NCI-H128 (cell line): ENCODE data around the gene KRTAP10-7.
"Not testable (repeated sequence)": the region's sequence is repeated elsewhere in the genome, so short reads cannot be mapped to it uniquely, and the experiment has no call there.

Experiments used
- DNase-seq: peaks from one replicate; lab custom pipeline; 2025; ENCODE audit not compliant: unreplicated experiment; lab: John Stamatoyannopoulos, UW

Gene KRTAP10-7, protein sequence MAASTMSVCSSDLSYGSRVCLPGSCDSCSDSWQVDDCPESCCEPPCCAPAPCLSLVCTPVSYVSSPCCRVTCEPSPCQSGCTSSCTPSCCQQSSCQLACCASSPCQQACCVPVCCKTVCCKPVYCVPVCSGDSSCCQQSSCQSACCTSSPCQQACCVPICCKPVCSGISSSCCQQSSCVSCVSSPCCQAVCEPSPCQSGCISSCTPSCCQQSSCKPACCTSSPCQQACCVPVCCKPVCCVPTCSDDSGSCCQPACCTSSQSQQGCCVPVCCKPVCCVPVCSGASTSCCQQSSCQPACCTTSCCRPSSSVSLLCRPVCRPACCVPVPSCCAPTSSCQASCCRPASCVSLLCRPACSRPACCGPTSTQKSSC

DNA sequence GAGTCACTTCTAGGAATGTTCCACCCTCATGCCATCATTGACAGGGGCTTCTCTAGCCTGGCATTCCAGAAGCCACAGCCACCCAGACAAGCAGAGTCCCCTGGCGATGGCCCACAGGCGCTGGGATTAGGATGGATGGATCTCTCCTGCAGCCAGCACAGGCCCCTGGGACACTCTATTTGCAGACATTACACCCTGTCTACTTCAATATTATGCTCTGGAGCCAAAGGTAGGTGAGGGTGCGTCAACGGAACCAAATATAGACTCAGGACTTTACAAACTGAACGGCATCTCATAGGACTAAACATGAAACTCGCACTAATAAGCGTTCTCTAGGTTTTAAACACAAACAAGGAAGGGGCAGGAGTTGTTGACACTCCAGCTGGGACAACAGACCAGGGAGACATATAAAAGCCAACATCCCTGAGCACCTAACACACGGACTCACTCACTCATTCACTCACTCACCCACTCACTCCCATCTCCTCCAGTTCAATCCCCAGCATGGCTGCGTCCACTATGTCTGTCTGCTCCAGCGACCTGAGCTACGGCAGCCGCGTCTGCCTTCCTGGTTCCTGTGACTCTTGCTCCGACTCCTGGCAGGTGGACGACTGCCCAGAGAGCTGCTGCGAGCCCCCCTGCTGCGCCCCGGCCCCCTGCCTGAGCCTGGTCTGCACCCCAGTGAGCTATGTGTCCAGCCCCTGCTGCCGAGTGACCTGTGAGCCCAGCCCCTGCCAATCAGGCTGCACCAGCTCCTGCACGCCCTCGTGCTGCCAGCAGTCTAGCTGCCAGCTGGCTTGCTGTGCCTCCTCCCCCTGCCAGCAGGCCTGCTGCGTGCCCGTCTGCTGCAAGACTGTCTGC, at the start of gene KRTAP10-7:
Gene KRTAP10-7 (plus strand): TSS at position 480 of the 861 bp plus-strand sequence. CDS start 25 bp downstream, at position 505.
- not testable (repeated sequence) for DNase-seq

DNA sequence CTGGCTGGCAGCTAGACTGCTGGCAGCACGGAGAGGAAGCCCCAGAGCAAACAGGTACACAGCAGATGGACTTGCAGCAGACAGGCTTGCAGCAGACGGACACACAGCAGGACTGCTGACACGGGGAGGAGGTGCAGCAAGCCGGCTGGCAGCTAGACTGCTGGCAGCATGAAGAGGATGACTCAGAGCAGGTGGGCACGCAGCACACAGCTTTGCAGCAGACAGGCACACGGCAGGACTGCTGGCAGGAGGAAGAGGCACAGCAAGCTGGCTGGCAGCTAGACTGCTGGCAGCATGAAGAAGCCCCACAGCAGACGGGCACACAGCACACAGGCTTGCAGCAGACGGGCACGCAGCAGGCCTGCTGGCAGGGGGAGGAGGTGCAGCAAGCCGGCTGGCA, 49.6 kb upstream of the KRTAP10-7 start:
- DNase-seq, result no peak

DNA sequence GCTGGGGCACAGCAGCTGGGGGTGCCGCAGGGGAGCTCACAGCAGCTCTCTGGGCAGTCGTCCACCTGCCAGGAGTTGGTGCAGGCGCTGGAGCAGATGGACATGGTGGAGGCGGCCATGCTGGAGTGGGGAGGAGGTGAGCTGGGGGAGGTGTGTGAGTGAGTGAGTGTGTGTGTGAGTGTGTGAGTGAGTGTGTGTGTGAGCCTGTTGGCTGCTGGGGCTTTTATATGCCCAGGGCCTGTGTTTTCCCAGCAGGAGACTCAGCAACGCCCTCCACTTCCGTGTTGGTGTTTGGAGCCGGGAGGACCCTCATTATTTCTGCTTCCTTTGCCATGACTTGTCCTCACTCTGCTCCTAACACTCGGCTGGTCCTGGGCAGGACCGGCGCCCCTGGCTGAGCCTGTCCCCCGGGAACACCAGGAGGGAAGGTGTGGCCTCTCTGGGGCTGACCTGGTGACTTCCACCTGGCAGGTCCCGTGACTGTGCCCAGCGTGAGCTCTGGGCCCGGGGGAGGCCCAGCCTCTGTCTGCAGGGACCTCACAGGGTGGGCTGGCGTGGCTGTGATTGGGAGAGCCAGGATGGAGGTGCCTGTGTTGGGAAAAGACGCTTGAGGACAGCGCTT, 48.9 kb upstream of the KRTAP10-7 start, which contains the start of gene KRTAP10-2:
Gene KRTAP10-2 (minus strand): TSS at position 166 of the 622 bp plus-strand sequence. CDS start 47 bp downstream, at position 119.
- DNase-seq, result no peak

DNA sequence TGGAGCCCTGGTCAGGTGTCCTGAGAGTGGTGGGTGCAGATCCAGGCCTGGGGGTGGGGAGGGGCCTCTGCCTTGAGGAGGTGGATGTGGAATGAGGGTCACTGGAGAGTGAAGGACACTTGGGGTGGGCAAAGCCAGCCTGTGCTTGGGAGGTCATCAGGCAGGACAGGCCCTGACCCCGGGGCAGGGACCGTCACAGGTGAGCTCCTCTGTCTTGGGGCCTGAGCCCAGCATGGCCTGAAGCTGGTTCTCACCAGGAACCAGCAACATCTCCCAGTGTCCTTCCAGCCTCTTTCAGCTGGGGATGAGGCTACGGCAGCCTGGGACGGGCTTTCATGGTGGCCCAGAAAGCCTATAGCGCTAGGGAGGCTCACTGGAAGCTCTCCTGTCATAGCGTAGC, 48.3 kb upstream of the KRTAP10-7 start:
- no peak for DNase-seq

DNA sequence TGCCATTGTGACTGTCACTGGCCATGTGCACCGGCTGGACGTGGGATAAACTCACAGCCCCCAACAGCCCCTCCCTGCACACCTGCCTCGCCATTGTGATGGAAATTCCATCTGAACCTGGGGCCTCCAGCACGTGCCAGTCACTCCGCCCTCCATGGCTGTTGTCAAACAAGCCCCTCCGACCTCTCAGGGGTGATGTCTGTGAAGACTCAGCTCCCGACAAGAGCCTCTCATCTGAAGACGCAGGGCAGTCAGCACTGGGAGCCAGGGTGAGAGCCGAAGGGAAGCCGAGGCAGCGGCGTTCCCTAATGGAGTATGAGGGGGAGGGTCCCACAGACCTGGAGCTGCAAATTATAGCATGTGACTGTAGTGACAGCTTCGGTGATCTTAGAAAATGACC, 47.7 kb upstream of the KRTAP10-7 start:
- no peak for DNase-seq

DNA sequence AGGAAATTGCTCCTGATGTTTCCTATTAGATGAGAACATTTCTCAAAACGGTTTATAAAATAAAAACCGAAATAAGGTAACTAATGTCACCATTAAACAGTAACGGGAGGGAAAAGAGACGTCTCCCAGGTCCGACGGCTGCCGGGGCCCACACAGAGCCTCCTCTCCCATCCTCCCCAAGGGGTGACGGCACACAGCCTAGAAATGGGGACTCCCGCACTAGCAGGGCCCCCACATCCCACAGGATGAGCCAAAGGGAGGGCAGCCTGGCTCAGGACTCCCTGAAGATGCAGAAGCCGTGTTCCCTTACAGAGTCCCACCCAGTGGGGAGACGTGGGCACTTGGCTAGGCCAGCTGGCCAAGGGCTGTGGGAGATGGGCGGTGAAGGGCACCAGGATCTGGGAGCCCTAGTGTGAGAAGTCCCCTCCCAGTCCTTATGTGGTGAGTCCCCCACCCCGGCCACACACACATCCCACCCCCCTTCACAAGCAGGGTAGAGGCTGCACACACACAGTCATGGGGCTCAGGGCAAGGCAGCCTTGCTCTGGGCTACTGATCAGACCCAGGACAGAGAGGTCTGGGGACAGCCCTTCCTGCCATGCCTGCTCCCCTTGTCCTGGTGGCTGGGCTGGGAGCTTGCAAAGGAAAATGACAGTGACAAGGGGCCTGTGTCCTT, 45.1 kb upstream of the KRTAP10-7 start:
- DNase-seq, result no peak

DNA sequence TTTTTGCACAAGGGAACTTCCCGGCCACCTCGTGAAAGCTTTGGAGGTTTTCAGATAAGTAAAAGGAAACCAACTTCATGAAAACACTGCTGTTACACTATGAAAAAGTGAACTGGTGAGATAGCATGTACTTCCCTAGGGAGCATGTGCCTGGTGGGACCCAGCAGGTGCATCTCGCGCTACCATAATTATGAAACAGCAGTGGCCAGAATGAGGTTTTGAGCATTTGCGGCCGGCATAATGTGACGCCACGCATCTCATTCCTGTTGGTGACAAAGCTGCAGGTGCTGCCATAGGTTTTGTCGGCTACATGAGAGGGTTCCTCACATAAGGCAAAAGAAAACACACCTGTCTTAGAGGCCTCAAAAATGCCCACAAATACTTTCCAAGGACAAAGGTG, 43.5 kb upstream of the KRTAP10-7 start:
- DNase-seq, result no peak

DNA sequence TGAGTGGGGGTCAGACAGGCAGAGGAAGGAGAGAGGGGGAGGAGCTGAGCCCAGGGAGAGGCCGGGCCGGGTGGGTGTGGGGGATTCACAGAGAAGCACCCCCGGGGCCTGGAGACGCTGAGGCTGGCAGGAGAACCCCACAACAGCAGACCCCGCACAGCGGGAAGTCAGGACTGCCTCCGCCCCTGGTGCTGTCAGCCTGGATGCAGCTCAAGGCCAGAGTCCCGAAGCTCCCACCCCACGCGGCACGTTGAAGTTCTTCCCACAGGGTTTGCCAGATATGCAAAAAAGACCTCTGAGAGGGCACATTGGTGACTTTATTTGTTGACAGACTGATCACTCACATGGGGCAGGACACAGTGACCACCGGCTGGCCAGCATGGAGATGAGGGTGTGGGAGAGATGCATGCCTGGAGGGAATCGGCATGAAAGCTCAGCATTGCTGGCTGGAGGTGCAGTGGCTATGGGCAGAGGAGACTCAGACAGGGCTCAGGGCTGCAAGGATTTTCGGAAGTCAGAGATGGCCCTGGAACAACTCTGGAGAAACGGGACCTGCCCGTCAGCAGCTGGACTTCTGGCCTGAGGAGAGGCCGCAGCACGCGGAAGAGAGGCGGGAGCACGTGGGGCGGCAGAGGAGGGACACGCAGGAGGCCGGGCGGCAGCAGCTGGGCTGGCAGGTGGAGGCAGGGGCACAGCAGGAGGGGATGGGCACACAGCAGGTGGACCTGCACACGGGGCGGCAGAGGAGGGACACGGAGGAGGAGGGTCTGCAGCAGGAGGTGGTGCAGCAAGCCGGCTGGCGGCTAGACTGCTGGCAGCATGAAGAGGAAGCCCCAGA, 42.7 kb upstream of the KRTAP10-7 start:
- no peak for DNase-seq

DNA sequence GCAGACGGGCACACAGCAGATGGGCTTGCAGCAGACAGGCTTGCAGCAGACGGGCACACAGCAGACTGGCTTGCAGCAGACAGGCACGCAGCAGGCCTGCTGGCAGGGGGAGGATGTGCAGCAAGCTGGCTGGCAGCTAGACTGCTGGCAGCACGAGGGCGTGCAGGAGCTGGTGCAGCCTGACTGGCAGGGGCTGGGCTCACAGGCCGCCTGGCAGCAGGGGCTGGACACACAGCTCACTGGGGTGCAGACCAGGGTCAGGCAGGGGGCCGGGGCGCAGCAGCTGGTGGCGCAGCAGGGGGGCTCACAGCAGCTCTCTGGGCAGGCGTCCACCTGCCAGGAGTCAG, 42.1 kb upstream of the KRTAP10-7 start:
- DNase-seq, result not testable (repeated sequence)

DNA sequence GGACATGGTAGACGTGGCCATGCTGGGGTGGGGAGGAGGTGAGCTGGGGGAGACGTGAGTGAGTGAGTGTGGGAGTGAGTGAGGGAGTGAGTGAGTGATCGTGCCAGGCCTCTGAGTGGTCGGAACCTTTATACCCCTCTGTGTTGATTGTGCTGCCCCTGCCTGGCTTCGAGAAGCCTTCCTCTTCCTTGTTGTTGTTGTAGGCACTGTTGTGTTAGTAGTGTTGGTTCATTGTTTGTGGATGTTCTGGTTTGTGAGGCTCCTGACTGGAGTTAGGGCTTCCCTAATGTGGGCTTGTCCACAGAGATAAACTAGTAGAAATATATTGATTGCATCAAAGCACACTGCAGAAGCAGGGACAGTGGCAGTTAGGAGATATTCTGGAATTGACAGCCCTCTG, 41.7 kb upstream of the KRTAP10-7 start, which contains the start of gene KRTAP10-3:
Gene KRTAP10-3 (minus strand): TSS at position 101 of the 400 bp plus-strand sequence. CDS start 80 bp downstream, at position 21.
- no peak for DNase-seq

DNA sequence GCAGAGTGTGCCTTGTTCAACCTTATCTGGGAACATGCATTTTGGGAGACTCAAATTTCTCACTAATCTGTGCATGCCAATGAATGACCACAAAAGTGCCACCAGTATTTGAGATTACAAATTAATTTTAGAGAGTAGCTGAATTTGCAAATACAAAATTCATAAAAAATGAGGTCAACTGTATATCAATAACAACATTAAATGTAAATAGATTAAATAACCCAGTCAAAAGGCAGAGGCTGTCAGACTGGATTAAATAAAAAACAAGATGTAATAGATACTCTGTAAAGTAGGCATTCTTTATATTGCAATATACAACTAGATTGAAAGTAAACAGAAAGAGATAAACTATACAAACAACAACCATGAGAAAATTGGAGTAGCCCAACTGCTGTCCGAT, 36.3 kb upstream of the KRTAP10-7 start:
- no peak for DNase-seq

DNA sequence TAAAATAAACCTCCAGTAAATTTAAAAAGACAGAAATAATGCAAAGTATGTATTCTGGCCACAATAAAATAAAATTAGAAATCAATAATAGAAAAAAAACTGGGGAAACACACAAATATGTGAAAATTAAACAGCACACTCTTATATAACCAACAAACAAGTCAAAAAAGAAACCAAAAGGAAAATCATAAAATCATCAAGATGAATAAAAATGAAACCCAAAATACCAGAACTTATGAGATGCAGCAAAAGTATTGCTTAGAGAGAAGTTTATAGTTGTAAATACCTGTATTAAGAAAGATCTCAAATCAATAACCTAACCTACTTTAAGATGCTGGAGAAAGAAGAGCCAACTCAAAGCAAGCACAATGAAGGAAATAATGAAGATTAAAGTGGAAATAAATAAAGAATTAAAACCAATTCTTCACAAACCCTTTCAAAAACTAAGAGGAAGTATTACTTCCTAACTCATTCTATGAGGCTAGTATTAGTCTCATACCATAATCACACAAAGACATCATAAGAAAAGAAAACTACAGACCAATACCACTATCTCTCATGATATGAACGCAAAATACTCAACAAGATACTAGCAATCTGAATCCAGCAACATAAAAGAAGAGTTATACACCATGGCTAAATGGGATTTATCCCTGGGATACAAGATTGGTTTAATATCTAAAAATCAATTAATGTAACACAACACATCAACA, 35.4 kb upstream of the KRTAP10-7 start:
- no peak for DNase-seq

DNA sequence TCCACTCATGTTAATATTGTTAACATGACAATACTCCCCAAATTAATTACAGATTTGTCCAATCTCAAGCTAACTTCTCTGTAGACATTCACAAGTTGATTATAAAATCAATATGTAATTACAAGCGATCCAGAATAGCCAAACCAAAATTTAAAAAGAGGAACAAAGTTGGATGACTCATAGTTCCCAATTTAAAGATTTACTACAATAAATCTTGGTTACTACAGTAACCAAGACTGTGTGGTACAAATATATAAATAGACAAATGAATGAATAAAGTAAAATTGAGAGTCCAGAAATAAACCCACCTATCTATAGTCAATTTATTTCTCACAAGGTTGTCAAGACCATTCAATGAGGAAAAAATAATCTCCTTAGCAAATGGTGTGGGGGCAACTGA, 34.0 kb upstream of the KRTAP10-7 start:
- DNase-seq, result no peak

DNA sequence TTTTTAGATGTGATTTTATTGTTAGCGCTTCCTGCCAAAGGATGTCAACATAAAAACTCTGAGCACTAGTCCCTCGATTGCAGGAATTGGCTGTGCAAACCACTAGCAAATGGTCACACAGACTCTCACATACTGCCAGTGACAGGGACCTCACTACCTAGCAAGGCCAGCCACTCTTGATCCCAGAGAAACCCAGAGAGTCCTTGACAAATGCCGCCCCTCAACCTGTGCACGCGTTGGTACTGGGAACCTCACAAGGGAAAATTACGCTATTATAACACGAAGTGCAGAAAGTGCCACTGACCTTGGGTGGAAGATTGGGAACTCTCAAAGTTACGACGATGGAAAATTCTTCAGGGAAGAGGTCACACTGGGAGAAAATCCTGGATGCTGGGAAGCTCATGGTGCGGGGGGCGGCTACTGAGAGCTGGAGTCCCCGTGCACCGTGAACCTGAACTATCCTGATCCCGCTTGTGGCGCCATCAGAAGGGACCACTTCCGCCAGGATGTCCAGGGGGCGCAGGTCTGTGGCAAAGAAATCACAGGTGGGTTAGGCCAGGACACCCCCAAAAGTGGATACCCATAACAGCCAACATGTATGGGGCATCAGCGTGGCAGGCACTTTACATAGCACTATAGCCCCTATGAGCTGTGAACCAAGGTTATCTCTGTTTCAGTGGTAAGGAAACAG, 32.8 kb upstream of the KRTAP10-7 start:
- DNase-seq, result no peak

DNA sequence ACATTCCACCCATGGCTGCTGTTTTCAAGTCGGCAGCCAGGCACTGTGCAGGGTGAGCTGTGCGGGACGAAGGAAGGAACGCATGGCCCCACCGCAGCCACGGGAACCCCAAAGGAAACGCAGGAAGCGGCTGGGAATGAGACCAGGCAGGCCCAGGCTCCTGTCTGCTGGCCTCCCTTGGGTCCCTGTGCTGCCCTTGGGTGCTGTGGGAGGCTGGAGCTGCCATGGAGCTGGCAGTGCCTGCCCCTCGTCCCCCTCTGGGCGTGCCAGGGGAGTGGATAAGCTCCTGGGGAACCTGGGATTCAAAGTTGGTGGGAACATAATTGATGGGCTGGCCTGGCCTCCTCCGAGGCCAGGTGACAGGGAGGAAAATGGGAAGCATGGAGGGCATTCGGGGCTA, 32.1 kb upstream of the KRTAP10-7 start:
- no peak for DNase-seq

DNA sequence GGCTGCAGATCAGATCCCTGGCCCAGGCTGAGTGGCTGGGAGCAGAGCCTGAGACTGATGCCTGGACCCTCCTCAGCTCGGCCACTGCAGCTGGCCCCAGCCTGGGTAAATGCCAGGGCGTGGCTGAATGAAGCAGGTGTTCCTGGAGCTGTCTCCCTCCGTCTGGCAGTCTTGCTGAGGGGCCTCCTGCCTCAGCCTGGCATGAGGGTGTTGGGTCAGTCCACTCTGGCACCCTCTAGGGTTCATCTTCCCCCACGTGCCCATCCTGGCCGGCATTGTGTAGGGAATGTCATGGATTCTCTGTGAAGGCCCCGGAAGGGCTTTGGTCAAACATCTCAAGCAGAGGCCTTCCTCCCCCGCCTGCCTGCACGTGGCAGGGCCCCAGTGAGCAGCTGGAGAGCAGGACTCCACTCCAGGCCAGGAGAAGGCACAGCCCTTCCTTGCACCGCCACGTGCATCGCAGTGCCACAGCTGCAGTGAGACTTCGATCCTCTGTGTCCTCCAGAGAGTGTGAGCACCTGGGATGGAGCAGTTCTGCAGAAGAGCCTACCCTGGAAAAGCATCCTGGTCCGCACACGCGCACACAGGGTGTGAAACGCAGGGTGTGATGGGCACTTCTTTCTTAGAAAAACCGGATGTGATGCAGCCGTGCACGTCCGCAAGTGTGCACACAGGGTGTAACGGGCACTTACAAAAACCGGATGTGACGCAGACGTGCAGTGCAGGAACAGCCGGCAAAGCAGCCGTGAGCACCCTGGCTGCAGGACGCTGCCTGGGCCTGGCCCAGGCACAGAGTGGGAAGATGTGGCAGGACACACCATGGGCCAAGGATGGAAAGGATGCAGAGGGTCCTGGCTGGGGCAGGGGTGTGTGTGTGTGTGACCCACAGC, 31.5 kb upstream of the KRTAP10-7 start:
- DNase-seq, result no peak

DNA sequence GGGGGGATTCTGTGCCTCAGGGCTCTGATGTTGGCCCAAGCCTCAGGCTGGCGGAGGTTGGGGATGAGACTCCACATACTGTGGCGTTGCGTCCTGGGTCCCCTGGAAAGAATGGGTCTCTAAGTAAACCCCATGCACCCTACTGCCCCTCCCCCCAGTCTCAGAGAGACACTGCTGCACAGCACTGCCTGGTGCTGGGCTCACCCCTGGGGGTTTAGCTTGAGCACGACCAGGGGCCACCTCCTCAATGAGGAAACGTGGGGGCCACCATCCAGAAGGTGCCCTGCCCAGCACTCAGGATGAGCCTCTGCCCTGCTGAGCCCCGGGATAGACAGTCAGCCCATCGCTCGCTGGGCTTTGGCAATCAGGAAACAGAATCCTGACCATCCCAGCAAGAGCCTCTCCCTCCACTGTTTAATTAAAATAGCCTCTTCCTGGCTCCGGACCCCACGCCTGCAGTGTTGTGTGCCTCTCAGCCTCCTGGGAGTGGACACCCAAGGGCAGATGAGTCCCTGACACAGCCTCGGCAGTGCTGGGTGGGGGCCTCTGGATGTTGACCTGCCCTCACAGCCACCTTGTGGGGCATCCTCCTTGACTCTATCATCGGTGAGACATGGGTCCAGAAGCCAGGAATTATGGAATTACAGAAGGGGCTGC, 30.4 kb upstream of the KRTAP10-7 start:
- DNase-seq, result no peak
